Hematopoietic multipotent progenitor cell treated with erythropoietin and hydrocortisone succinate and interleukin-3 and kit ligand, for 8 days (in vitro differentiated cells): ENCODE measurements around the gene PHF12.
"Not testable (repeated sequence)": the region's sequence is repeated elsewhere in the genome, so short reads cannot be mapped to it uniquely, and the experiment has no call there.

Experiments used
- DNase-seq: peaks from one replicate; pipeline ENCODE4 v3.0.0-alpha.2; 2015

PHF12 gene

GRCh38 chr17:28928061-28928460 lies 23.3 kb downstream of the PHF12 start:
- DNase-seq = peak; percentile 40

GRCh38 chr17:28926786-28927185 lies 24.5 kb downstream of the PHF12 start:
- DNase-seq = no peak

GRCh38 chr17:28926366-28926765 lies 25.0 kb downstream of the PHF12 start:
- no peak for DNase-seq

GRCh38 chr17:28925912-28926365 lies 25.4 kb downstream of the PHF12 start:
- DNase-seq = peak; percentile 40

- no peak for DNase-seq
These were observed 31.1 kb downstream of the PHF12 start for GRCh38 chr17:28920201-28920600.

GRCh38 chr17:28918295-28918694 lies 33.0 kb downstream of the PHF12 start:
- DNase-seq = no peak

GRCh38 chr17:28917465-28917864 lies 33.9 kb downstream of the PHF12 start:
- no peak for DNase-seq

GRCh38 chr17:28917029-28917428 lies 34.3 kb downstream of the PHF12 start:
- DNase-seq = no peak

GRCh38 chr17:28916302-28916934 lies 34.9 kb downstream of the PHF12 start:
- DNase-seq = peak; percentile 68

GRCh38 chr17:28912938-28913333 lies 38.4 kb downstream of the PHF12 start:
- no peak for DNase-seq

- peak; percentile 55 for DNase-seq
These were observed 38.9 kb downstream of the PHF12 start for GRCh38 chr17:28912281-28912937.

GRCh38 chr17:28911411-28912045 lies 39.8 kb downstream of the PHF12 start:
- no peak for DNase-seq

- no peak for DNase-seq
These were observed 40.8 kb downstream of the PHF12 start for GRCh38 chr17:28910534-28910933.

GRCh38 chr17:28908640-28909167 lies 42.6 kb downstream of the PHF12 start:
- DNase-seq = no peak

- DNase-seq = peak; percentile 87
These were observed 43.4 kb downstream of the PHF12 start for GRCh38 chr17:28907709-28908475.

GRCh38 chr17:28906706-28907438 lies 44.4 kb downstream of the PHF12 start:
- peak; percentile 91 for DNase-seq

- peak; percentile 50 for DNase-seq
These were observed 45.0 kb downstream of the PHF12 start for GRCh38 chr17:28906276-28906675.

GRCh38 chr17:28904800-28905199 lies 46.5 kb downstream of the PHF12 start:
- peak; percentile 62 for DNase-seq

- DNase-seq = not testable (repeated sequence)
These were observed 47.8 kb downstream of the PHF12 start for GRCh38 chr17:28903546-28903841.

GRCh38 chr17:28902819-28903545 lies 48.3 kb downstream of the PHF12 start, which contains the start of gene DHRS13:
TSS of gene DHRS13 (minus strand) at chr17:28903079. CDS start at chr17:28902944, 135 bp downstream.
- peak; percentile 92 for DNase-seq
